NCI-H1105 treated with DMSO at 0.1 percent for 48 hours (cell line): ENCODE measurements around the gene OR5H14.
"Not testable (repeated sequence)": the region's sequence is repeated elsewhere in the genome, so short reads cannot be mapped to it uniquely, and the experiment has no call there.

ENCODE experiments used
- DNase-seq: peaks from one replicate; lab custom pipeline; 2025; lab: John Stamatoyannopoulos, UW

OR5H14 gene

GRCh38 chr3:98147179-98147578, at the start of gene OR5H14:
OR5H14 (plus strand) TSS chr3:98147479; CDS start chr3:98149386, 1,907 bp downstream.
- DNase-seq, result no peak

DNA sequence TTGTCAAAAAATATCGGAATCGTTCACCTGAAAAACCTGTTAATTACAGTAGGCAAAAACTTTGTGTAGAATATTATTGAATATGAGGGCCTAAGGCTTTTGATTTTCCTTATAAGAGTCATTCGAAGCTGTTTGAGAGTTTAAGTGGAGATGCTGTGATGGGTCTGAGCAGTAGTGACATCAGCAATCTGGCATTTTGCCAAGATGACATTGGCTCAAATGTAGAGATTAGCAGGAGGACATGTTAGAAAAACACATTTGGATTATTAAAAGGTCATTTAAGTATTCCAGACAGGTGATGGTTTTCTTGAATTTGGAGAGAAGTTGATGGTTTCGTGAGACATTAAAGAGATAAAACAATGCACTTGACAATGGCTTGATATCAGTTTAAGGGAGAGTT, 47.4 kb upstream of the OR5H14 start:
- no peak for DNase-seq

GRCh38 chr3:98108162-98108561, 39.1 kb upstream of the OR5H14 start:
- DNase-seq, result no peak

DNA sequence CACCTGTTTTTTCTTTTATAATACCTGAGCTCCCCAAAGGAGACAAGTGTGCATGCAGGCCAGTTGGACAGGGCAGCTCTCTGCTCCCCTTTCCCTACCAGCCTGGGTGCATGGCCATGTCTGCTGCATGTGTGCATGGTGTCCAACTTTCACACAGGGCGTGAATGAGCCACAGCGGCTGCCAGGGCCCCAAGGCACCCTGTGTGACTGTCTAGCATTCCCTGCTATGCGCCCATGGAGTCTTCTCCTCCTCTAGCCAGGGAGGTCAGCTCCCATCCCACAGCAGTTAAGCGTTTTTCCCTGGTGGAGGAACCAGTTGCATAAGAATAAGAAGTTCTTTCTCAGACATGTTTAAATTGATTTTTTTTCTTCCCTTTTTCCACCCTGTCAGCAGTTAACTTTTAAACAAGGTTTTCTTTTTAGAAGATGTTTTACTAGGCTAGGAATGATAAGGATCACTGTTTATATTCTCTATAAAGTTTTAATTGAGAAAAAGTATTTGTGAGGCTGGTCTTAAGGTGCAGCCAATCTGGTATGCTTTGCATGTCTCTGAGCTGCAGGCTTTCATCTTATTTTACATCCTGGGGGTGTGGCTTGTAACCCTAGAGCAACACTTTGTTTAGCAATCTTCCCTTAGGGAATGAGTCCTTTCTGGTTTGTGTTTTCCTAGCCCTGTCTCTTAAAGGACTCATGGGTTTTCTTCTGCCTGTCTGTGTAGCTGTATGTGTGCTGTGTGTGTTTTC, 37.3 kb upstream of the OR5H14 start:
- DNase-seq, result no peak

GRCh38 chr3:98110550-98110908, 36.8 kb upstream of the OR5H14 start:
- DNase-seq, result no peak

GRCh38 chr3:98114264-98114663, 33.0 kb upstream of the OR5H14 start:
- no peak for DNase-seq

DNA sequence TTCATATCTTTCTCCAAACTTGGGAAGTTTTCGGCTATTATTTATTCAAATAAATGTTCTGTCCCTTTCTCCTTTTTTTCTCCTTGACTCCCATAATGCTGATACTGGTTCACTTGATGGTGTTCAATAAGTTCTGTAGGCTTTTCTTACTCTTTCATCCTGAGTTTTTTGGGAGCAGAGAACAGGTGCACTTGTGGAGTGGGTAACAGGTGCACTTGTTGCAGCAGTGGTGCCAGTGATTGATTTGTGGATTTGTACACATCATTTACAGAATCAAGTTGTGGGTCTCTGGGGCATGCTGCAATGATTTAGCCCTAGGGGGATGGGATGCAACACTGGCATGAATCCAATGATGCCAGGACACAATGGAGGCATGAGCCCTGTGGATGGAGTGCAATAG, 31.6 kb upstream of the OR5H14 start:
- no peak for DNase-seq

DNA sequence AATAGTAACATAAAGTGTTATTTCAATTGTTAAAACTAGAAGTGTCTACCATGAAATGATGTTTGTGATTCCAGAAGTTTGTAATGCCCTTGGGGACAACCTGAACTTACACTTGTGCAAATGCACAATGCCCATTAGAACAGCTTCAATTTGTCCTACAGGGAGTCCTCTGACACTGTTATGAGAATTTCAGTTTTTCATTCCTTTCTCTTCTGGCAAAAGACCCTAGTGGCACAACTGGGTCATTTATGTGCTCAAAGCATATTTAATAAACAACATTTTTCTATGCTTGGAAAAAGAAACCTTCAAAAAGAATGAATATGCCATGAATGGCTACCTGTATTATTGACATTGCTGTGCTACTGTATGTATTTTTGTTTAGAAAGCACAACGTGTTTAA, 16.9 kb upstream of the OR5H14 start, which contains the start of gene OR5H1:
TSS of gene OR5H1 (plus strand) at position 301 of the 400 bp plus-strand sequence. CDS start 1,977 bp downstream, outside the sequence.
- DNase-seq, result no peak

GRCh38 chr3:98136631-98137030, 10.6 kb upstream of the OR5H14 start:
- peak; percentile 7 for DNase-seq

DNA sequence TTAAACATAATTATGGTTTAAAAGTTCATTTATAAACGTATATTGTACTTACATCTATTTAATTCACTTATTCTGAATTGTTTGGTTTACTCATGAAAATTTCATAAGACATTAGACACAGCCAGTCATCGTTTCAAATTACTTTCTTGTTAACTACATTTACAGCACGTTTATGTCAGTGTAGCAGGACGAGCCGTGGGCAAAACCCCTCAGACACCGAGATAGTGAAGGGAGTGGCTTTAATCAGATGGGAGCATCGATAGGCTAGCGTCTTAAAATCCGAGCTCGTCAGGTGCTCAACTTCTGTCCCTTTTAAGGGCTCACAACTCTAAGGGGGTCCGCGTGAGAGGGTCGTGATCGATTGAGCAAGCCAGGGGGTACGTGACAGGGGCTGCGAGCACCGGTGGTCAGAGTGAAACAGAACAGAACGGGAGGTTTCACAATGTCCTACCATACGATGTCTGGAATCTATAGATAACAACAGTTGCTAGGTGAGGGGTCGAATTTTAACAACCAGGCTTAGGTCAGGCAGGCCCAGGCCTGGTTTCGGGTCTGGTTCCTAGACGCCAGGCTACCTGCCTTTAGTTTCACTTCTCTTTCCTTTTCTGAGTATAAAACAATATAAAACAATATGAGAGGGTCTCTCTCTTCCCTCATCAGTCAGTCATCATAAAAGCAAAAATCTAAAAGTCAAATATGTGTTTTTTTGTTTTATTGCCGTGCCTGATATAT, 9.3 kb upstream of the OR5H14 start:
- DNase-seq, result not testable (repeated sequence)

GRCh38 chr3:98140531-98140930, 6.7 kb upstream of the OR5H14 start:
- DNase-seq, result no peak

- DNase-seq, result no peak
These were observed 1.5 kb downstream of the OR5H14 start for GRCh38 chr3:98148751-98149150.

DNA sequence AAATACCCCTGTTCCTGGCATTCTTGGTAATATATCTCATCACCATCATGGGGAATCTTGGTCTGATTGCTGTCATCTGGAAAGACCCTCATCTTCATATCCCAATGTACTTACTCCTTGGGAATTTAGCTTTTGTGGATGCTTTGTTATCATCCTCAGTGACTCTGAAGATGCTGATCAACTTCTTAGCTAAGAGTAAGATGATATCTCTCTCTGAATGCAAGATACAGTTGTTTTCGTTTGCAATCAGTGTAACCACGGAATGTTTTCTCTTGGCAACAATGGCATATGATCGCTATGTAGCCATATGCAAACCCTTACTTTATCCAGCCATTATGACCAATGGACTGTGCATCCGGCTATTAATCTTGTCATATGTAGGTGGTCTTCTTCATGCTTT, 2.2 kb downstream of the OR5H14 start:
- not testable (repeated sequence) for DNase-seq

DNA sequence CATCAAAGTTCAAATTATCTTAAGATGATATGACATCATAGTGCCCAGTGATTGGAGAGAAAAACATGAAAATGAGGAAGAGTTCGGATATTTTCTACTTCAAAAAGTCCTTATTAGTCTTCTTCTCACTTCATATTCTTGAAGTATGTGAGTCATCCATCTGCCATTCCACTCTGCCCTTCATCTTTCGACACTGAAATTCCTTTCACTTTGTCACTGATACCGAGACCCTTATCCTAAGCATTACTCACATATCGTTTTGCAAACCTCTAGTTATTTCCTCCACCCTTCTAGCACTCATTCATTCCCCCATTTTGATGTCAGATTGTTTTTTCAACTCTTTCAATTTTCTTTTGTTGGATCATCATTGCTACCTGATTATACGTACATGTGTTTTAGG, 4.0 kb downstream of the OR5H14 start:
- no peak for DNase-seq

DNA sequence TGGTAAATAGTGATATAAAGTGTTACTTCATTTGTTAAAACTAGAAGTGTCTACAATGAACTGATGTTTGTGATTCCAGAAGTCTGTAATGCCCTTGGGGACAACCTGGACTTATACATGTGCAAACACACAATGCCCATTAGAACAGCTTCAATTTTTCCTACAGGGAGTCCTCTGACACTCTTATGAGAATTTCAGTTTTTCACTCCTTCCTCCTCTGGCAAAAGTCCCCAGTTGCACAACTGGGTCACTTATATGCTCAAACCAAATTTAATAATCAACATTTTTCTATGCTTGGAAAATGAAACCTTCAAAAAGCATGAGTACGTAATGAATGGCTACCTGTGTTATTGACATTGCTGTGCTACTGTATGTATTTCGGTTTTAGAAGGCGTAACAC, 19.1 kb downstream of the OR5H14 start, which contains the start of gene OR5H15:
TSS of gene OR5H15 (plus strand) at position 301 of the 400 bp plus-strand sequence. CDS start 2,004 bp downstream, outside the sequence.
- DNase-seq, result no peak

- no peak for DNase-seq
These were observed 23.8 kb downstream of the OR5H14 start for GRCh38 chr3:98171071-98171470.

- no peak for DNase-seq
These were observed 25.3 kb downstream of the OR5H14 start for GRCh38 chr3:98172621-98173020.

- DNase-seq, result no peak
These were observed 33.1 kb downstream of the OR5H14 start for GRCh38 chr3:98180319-98180890.

GRCh38 chr3:98182196-98182595, 34.9 kb downstream of the OR5H14 start:
- no peak for DNase-seq

DNA sequence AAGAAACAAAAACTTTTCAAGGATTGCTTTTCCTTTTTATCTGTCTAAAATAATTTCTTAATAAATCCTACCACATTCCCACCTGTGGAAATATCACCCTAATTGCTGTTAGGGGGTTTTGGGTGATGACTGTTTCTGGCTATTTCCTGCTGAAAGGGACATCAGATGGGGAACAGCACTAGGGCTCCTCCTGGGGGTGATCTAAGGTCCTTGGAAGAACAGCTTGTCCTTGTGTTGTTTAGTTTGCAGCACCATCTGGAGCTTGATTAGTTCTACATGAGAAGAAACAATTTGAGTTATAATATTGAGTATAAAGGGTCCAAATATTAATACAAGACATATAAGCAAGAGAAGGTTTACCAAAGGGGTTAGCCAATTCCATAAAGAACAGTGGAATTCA, 37.9 kb downstream of the OR5H14 start:
- DNase-seq, result no peak

- no peak for DNase-seq
These were observed 41.3 kb downstream of the OR5H14 start for GRCh38 chr3:98188545-98188944.

DNA sequence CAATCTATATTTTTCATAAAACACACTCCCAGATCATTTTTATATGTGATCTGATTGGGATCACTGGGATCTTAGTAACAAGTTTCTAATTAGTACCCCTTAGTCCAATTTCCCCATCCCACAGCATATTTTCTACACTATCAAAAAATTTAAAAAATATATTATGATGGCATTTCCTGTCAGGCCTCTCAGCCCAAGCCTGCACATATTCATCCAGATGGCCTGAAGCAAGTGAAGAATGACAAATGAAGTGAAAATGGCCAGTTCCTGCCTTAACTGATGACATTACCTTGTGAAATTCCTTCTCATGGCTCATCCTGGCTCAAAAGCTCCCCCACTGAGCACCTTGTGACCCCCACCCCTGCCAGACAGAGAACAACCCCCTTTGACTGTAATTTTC, 43.6 kb downstream of the OR5H14 start:
- not testable (repeated sequence) for DNase-seq

GRCh38 chr3:98196293-98196692, 49.0 kb downstream of the OR5H14 start:
- DNase-seq, result not testable (repeated sequence)
